ENCODE data around the gene RBFOX2.
"Not testable (repeated sequence)": the region's sequence is repeated elsewhere in the genome, so short reads cannot be mapped to it uniquely, and the experiment has no call there.

Gene RBFOX2, protein sequence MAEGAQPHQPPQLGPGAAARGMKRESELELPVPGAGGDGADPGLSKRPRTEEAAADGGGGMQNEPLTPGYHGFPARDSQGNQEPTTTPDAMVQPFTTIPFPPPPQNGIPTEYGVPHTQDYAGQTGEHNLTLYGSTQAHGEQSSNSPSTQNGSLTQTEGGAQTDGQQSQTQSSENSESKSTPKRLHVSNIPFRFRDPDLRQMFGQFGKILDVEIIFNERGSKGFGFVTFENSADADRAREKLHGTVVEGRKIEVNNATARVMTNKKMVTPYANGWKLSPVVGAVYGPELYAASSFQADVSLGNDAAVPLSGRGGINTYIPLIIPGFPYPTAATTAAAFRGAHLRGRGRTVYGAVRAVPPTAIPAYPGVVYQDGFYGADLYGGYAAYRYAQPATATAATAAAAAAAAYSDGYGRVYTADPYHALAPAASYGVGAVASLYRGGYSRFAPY

GRCh38 chr22:36028646-36029405 lies at the start of gene RBFOX2:
Gene RBFOX2, minus strand, starts transcription at chr22:36028824. Its CDS starts 399 bp downstream, at chr22:36028425.
- peak; percentile 78 for DNase-seq

DNA sequence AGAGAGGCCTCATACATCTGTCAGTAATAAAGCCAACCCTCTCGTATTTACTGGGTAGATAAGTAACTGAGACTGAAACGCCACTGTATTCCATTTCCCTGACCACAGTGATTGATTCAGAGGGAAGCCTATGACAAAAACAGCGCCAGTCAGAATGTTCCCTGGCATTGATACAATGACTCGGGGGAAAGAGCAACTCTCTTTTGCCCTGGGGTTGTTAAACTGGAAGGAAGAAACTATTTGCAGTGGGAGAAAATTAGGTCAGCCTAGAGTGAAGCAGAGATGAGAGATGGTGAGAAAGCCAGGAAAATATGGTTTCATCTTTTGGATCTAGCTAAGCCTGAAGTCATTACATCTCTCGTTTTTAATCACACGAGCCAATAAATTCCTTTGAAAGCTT lies 48.6 kb upstream of the RBFOX2 start:
- DNase-seq = no peak

DNA sequence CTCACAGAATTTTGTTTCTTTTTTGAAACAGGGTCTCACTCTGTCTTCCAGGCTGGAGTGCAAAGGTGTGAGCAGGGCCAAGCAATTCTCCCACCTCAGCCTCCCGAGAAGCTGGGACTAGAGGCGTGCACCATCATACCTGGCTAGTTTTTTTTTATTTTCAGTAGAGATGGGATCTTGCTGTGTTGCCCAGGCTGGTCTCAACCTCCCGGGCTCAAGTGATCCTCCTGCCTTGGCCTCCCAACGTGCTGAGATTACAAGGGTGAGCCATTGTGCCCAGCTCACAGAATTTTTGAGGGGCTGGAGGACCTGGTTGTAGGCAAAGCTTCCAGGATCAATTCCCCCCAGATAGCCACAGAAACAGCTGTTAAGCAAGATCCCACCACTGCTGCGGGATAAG lies 47.1 kb upstream of the RBFOX2 start:
- no peak for DNase-seq

GRCh38 chr22:36075230-36075629 lies 46.6 kb upstream of the RBFOX2 start:
- no peak for DNase-seq

DNA sequence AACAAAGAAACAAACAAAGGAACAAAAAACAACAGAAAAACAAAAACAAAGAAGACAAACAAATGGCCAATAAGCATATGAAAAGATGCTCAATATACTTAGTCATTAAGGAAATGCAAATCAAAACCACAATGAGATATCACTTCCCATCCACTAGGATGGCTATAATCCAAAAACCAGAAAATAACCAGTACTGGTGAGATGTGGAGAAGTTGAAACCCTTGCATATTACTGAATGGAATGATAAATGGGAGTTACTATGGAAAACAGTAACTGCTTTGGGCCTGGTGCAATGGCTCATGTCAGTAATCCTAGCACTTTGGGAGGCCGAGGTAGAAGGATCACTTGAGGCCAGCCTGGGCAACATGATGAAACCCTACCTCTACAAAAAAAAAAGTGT lies 44.9 kb upstream of the RBFOX2 start:
- DNase-seq = no peak

DNA sequence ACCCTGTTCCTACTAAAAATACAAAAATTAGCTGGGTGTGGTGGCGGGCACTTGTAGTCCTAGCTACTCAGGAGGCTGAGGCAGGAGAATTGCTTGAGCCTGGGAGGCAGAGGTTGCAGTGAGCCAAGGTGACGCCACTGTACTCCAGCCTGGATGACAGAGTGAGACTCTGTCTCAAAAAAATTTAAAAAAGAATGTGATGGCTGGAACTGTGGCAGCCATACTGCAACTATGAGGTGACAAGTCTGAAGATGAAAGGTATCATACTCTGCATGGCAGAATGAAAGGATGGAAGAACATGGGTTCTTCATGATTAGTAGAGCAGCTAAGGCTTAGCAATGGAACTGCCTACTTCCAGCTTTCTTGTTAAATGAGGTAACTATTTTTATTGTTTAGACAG lies 42.0 kb upstream of the RBFOX2 start:
- DNase-seq = not testable (repeated sequence)

DNA sequence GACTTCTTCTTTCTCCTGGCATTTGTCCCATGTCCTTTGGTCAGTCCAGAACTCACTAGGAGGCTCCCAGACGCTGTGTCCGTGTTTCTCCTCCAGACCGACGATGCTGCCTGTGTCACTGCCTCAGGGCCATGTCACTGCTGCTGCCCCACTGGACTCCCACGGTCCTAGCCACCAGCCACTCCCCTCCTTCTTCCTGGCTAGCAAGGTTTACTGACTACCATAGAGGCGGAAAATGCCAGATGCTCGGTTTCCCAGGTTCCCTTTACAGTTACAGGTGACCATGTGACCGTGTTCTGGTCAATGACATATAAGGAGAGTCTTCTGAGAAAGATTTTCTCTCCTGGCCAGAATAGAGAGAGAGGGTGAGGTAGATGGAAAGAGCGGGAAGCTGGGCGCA lies 40.7 kb upstream of the RBFOX2 start:
- DNase-seq = no peak

GRCh38 chr22:36068776-36069344 lies 40.2 kb upstream of the RBFOX2 start:
- no peak for DNase-seq

- no peak for DNase-seq
Measured at GRCh38 chr22:36067235-36067558, 38.6 kb upstream of the RBFOX2 start.

GRCh38 chr22:36065775-36066544 lies 37.3 kb upstream of the RBFOX2 start:
- DNase-seq = peak; percentile 63

GRCh38 chr22:36065462-36065774 lies 36.8 kb upstream of the RBFOX2 start:
- no peak for DNase-seq

DNA sequence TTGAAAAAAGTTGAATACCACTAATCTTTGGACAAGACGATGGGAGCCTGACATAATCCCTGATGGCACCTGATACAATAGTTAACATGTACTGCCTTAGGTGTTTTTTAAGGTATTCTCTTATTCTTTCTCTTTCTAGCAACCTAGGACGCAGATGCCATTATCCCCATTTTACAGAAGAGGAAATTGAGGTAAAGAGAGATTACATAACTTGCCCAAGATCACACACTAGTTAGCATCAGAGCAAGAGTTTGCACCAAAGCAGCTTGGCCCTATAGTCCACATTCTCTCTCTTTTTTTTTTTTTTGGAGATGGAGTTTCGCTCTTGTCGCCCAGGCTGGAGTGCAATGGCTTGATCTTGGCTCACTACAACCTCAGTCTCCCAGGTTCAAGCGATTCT lies 35.7 kb upstream of the RBFOX2 start:
- no peak for DNase-seq

DNA sequence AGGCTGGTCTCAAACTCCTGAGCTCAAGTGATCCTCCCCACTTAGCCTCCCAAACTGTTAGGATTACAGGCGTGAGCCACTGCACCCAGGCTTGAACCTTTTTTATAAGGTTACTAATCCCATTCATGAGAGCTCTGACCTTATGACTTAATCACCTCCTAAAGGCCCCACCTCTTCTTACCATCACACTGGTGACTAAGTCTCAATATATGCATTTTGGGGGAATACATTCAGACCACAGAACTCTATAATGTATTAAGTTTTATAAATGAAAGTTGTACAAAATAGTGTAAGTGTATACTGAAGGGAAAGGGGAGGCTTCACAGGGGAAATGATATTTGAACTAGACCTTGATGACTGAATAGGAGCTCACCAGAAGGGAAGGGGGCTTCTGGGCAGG lies 28.4 kb upstream of the RBFOX2 start:
- no peak for DNase-seq

- DNase-seq = no peak
Measured at GRCh38 chr22:36055376-36056295, 27.0 kb upstream of the RBFOX2 start.

GRCh38 chr22:36054446-36054845 lies 25.8 kb upstream of the RBFOX2 start:
- DNase-seq = not testable (repeated sequence)

GRCh38 chr22:36053242-36054147 lies 24.9 kb upstream of the RBFOX2 start:
- DNase-seq = no peak

DNA sequence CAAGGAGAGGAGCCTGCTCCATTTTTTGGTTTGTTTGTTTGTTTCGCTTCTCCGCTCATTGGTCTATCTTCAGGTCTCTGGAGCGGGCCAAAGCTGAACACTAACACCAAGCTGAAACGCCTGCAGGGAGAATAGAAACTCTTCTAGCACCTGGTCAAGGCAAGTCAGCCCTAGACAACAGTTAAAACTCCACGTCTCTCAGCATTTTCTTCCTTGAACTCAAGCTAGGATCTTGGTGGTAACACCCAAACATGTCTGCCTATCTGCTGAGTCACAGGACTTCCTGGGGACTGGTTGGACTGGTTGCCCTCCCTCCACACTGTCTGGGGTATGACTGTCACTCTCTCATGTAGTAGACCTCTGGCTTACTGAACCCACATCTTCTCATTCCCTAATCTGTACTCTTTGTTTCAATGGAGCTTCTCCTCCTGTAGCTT lies 23.9 kb upstream of the RBFOX2 start:
- peak; percentile 13 for DNase-seq

DNA sequence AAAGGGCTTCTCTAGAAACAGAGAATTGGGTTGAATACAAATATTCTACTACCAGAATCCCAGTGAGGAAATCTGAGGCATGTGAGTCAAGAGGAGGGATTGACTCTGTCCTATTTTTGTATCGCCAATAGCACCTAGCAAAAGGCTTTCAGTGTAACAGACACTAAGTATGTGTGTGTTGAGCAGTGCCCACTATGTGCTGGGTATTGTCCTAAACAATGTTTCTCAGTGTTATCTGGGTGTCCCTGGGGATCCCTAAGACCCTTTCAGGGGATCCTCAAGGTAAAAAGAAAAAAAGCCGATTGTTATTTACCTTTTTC lies 21.0 kb upstream of the RBFOX2 start:
- DNase-seq = no peak

DNA sequence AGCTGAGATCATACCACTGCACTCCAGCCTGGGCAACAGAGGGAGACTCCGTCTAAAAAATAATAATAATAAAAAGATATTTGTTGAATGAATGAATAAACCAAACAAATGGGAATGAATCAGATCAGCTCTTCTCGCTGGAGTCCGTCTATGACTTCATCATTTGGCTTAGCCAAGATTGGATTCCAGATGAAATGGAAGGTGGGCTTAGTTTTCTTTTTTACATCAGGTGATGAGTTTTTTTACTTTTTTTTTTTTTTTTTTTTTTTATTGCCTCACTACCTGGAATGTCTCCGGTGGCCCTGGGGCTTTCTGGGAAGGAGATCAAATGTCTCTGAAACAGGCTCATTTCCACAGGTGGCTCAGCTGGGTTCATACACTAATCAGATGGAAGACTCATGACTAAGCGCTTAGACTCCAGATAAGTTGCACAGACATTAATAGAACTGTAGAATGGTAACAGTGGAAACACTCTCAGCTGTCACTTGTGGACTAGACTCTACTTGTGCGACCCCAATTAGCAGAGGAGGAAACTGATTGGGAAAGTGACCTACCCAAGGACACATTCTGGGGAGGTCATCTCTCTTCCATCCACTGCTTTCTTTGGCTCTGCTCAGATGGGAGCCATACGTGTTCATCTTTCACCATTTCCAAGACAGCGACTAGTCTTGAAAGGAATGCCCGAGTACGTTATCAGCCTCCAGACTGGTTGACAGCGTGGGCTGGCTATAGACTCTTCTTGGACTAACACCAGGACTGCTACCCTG lies 20.5 kb upstream of the RBFOX2 start:
- DNase-seq = no peak

DNA sequence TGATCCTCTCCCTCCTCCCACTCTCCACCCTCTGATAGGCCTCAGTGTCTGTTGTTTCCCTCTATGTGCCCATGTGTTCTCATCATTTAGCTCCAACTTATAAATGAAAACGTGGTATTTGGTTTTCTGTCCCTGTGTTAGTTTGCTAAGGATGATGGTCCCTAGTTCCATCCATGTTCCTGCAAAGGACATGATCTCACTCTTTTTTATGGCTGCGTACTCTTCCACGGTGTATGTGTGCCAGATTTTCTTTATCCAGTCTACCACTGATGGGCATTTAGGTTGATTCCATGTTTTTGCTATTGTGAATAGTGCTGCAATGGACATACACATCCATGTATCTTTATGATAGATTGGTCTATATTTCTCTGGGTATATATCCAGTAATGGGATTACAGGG lies 15.9 kb upstream of the RBFOX2 start:
- DNase-seq = not testable (repeated sequence)
